Lung microvascular endothelial cell (primary cell): ENCODE data around the gene NUP210L. TPM values are rescaled to one million over a fixed set of nuclear protein-coding genes. Genes with fewer than 3 reads are reported as not detected.
"Not testable (repeated sequence)": the region's sequence is repeated elsewhere in the genome, so short reads cannot be mapped to it uniquely, and the experiment has no call there.

ENCODE experiments used
- DNase-seq, 2 donors: peaks; one replicate each; pipeline versions ENCODE4 v3.0.0 to v3.0.0-alpha.2; 2010; ENCODE audit warnings: low read depth in 2 of 2
- total RNA-seq: library from RNA; depleted of rRNA; stranded (reverse); fragments of >200 nt; gene quantifications from 2 replicates; pipeline ENCODE4 v1.2.1, GENCODE V29; 2014

NUP210L gene
- total RNA-seq, 1 donor from 2014 or later, result 0.20 TPM

DNA sequence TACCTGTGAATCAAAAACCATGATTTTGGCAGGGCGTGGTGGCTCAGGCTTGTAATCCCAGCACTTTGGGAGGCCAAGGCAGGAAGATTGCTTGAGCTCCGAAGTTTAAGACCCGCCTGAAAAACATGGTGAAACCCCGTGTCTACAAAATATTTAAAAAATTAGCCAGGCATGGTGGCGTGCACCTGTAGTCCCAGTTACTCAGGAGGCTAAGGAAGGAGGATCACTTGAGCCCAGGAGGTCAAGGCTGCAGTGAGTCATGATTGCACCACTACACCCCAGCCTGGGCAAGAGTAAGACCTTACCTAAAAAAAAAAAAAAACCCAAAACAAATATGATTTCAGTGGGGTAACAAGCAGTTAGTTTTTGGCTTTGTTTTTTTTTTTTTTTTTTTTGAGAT lies 54.7 kb downstream of the NUP210L start:
- DNase-seq, result not testable (repeated sequence)

- no peak for DNase-seq
Observed at GRCh38 chr1:154097873-154098272, 57.0 kb downstream of the NUP210L start.

DNA sequence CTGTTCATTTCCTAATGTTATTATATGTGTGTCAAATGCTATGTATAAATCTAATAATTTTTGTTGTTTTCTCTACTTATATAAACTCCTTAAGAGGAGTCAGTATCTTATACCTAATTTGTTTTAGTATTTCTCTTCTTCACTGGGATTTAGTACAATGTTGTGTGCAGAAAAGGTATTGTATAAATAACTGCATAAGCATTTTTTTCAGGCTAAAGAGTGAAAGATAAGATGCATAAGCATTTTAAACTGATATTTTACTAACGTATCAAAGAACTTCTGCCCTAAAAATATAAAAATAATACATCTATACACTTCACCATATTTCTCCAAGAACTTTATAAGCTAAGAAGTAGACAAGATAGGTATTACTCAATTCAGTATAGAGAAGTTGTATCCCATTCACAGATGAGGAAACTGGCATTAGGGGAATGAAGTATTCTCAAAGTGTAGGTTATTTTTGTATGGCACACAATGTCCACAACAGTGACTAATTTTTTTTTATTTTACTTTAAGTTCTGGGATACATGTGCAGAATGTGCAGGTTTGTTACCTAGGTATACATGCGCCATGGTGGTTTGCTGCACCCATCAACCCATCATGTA lies 59.3 kb downstream of the NUP210L start:
- no peak for DNase-seq

DNA sequence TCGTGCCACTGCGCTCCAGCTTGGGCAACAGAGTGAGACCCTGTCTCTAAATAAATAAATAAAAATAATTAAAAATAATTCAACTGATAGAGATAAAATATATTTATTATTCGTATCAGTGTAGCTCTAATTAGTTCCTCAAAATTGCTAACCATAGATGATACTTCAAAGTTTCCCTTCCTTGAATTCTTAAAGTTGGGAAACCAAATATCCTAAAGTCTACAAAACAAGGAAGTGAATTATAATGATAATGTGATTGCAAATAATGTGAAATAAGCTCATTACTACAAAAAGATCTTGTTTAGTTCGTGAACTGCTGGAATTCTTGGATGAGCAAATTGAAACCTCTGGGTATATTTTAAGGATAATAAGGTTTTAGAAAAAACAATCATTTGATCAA lies 60.5 kb downstream of the NUP210L start:
- DNase-seq, result no peak

DNA sequence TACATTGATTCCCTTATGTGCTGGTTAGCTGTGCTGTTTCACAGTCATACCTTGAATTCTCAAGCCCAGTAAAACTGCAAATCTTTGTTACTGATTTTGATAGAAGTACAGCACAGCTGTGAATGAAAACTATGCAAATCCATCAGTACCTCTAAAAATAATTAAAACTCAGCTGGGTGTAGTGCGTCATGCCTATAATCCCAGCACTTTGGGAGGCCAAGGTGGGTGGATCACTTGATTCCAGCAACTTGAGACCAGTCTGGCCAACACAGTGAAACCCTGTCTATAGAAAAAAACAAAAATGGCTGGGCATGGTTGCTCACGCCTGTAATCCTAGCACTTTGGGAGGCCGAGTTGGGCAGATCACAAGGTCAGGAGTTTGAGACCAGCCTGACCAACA lies 61.2 kb downstream of the NUP210L start:
- DNase-seq, result no peak

DNA sequence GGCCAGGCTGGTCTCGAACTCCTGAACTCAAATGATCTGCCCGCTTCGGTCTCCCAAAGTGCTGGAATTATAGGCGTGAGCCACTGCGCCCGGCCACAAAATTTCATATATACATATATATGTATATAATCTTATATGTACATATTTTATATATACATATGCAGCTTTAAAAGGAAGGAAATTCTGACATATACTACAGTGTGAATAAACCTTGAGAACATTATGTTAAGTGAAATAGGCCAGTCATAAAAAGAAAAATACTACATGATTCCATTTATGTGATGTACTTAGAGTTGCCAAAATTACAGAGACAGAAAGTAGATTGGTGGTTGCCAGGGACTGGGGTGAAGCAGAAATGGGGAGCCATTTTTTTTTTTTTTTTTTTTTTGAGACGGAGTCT lies 63.2 kb downstream of the NUP210L start:
- DNase-seq, result no peak

GRCh38 chr1:154087574-154087973 lies 67.3 kb downstream of the NUP210L start:
- no peak for DNase-seq

GRCh38 chr1:154083057-154083456 lies 71.8 kb downstream of the NUP210L start:
- not testable (repeated sequence) for DNase-seq

GRCh38 chr1:154081386-154082126 lies 73.3 kb downstream of the NUP210L start:
- no peak for DNase-seq

DNA sequence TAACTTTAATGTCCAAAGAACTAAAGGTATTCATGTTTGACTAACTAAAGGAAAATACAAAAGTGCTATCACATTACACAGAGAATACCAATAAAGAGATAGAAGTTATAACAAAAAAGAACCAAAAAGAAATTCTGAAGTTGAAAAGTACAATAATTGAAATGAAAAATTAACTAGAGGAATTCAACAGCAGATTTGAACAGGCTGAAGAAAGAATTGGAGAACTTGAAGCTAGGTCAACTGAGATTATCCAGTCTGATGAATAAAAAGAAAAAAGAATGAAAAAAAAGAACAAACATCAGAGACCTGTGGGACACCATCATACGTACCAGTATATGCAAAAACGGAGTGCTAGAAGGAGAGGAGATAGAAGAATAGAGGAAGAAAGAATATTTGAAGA lies 78.5 kb downstream of the NUP210L start:
- no peak for DNase-seq

DNA sequence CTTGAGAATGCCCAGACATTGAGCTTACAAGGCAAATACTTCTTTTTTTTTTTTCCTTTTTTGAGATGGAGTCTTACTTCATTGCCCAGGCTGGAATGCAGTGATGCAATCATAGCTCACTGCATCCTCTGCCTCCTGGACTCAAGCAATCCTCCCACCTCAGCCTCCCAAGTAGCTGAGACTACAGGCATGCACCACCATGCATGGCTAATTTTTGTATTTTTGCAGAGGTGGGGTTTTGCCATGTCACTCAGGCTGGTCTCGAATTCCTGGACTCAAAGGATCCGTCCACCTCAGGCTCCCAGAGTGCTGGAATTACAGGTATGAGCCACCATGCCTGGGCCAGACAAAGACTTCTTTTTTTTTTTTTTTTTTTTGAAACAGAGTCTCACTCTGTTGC lies 79.1 kb downstream of the NUP210L start:
- DNase-seq, result no peak

DNA sequence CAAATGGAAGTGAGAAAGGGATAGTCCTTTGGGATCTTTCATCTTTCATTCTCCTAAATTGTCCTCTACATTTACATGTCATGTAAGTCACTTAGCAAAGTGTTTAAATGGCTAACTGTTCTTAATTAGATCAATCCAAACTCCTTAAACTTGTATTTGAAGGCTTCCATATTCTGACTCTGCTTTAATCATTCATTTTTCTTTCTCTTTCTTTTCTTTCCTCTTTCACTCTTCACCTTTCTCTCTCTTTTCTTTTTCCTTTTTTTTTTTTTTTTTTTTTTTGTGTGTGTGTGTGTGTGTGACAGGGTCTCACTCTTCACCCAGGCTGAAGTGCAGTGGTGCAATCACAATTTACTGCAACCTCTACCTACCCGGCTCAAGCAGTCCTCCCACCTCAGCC lies 92.6 kb downstream of the NUP210L start:
- no peak for DNase-seq

- DNase-seq, result not testable (repeated sequence)
Observed at GRCh38 chr1:154047436-154047835, 107.4 kb downstream of the NUP210L start.

- not testable (repeated sequence) for DNase-seq
Observed at GRCh38 chr1:154033697-154034096, 121.2 kb downstream of the NUP210L start.

DNA sequence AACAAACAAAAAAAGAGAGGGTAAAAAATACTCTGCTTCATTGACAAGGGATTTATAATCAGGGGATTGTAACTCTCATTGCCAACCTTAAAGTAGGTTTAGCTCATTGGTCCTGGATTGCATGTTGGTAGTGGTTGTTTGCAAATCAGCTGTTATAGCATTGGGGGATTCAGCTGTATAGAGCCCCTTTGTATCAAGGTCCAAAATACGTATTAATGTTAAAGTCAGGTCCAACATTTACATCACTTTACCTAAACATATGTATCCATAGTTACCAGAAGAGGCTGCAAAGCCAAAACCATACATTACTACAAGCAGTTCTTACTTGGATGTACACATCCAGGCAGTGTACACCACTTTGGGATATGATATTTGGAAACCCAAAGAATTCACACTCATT lies 134.9 kb downstream of the NUP210L start:
- no peak for DNase-seq

- no peak for DNase-seq
Observed at GRCh38 chr1:154019269-154019668, 135.6 kb downstream of the NUP210L start.

GRCh38 chr1:154014154-154014907 lies 140.5 kb downstream of the NUP210L start:
- DNase-seq, result no peak

DNA sequence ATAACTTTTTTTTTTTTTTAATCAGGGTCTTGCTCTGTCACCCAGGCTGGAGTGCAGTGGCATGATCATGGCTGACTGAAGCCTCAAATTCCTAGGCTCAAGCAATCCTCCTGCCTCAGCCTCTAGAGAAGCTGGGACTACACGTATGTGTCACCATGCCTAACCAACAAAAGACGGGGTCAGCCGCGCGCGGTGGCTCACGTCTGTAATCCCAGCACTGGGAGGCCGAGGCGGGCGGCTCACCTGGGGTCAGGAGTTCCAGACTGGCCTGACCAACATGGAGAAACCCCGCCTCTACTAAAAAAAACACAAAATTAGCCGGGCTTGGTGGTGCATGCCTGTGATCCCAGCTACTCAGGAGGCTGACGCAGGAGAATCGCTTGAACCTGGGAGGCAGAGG lies 142.3 kb downstream of the NUP210L start:
- DNase-seq, result not testable (repeated sequence)

GRCh38 chr1:154012129-154012528 lies 142.7 kb downstream of the NUP210L start:
- no peak for DNase-seq

- no peak for DNase-seq
Observed at GRCh38 chr1:154006136-154006535, 148.7 kb downstream of the NUP210L start.

DNA sequence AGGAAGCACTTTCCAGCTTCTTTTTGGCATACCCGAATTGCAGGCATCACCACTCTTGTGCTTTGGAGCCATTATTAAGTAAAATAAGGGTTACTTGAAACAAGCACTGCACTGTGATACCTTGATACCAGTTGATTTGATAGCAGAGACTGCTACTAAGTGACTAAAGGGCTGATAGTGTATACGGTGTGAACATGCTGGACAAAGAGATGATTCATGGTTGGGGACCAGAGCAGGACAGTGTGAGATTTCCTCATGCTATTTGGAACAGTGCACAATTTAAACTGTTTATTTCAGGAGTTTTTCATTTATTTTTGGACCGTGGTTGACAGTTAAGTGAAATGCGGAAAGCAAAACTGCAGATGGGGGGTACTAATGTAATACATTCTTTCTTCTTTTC lies 154.5 kb downstream of the NUP210L start:
- DNase-seq, result no peak

GRCh38 chr1:153996882-153997281 lies 158.0 kb downstream of the NUP210L start:
- not testable (repeated sequence) for DNase-seq

DNA sequence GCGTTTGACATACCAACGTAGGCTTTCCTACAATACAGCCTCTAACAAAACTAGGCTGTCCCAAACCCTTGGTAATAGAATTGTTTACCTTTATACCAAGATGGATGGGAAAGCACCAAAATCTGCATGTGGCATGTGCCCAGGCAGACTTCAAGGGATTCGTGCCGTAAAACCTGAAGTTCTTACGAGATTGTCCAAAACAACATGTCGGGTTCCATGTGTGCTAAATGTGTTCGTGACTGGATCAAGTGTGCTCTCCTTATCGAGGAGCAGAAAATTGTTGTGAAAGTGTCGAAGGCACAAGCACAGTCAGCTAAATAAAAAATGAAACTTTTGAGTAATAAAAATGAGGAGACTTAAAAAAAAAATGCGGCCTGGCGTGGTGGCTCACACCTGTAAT lies 159.2 kb downstream of the NUP210L start:
- DNase-seq, result no peak
